Head of caudate nucleus (tissue), 42 donors: ENCODE results near the gene AGBL2.
"Not testable (repeated sequence)": the region's sequence is repeated elsewhere in the genome, so short reads cannot be mapped to it uniquely, and the experiment has no call there.

Source experiments
- DNase-seq, 42 donors: peaks; one replicate each; pipeline versions ENCODE4 v3.0.0 to v3.0.0-alpha.2; 2020 to 2021; ENCODE audit warnings: mixed read lengths in 7 of 42
- intact Hi-C: fragments of 100-400 bp; cut with DNase I; formaldehyde crosslinking; loops from one replicate; pipeline ENCODE4 v1.15.0; 2022

The AGBL2 gene

GRCh38 chr11:47715082-47715669, at the start of gene AGBL2:
TSS of gene AGBL2 (minus strand) at chr11:47715369. CDS start at chr11:47714650, 719 bp downstream.
- intact Hi-C loops: no loop called here
- DNase-seq: peak; percentile 34 to 89 (median 78)

- intact Hi-C loops: not testable (repeated sequence)
- DNase-seq: peak in 2 of 42 donors; percentile 5 to 17
These were observed 44.1 kb upstream of the AGBL2 start for GRCh38 chr11:47759291-47759690.

- intact Hi-C loops: no loop called here
- no peak for DNase-seq
These were observed 41.0 kb upstream of the AGBL2 start for GRCh38 chr11:47756208-47756607.

- no peak for DNase-seq
- intact Hi-C loops: no loop called here
These were observed 35.6 kb upstream of the AGBL2 start for GRCh38 chr11:47750725-47751124.

- intact Hi-C loops, DNase-seq: not testable (repeated sequence)
These were observed 27.3 kb upstream of the AGBL2 start for GRCh38 chr11:47742494-47742893.

GRCh38 chr11:47737817-47738216, 22.6 kb upstream of the AGBL2 start:
- intact Hi-C loops: not testable (repeated sequence)

GRCh38 chr11:47732271-47732670, 17.1 kb upstream of the AGBL2 start:
- no peak for DNase-seq
- intact Hi-C loops: no loop called here

More at GRCh38 chr11:47737817-47738216, 22.6 kb upstream of the AGBL2 start:
- DNase-seq: not testable (repeated sequence)

GRCh38 chr11:47731475-47731874, 16.3 kb upstream of the AGBL2 start:
- DNase-seq: no peak
- intact Hi-C loops: no loop called here

GRCh38 chr11:47726878-47727514, 11.8 kb upstream of the AGBL2 start:
- intact Hi-C loops: no loop called here
- no peak for DNase-seq

GRCh38 chr11:47726118-47726442, 10.9 kb upstream of the AGBL2 start:
- intact Hi-C loops: no loop called here
- DNase-seq: no peak

GRCh38 chr11:47725442-47726117, 10.4 kb upstream of the AGBL2 start:
- no peak for DNase-seq
- intact Hi-C loops: no loop called here

- no peak for DNase-seq
These were observed 9.0 kb upstream of the AGBL2 start for GRCh38 chr11:47724041-47724729.

GRCh38 chr11:47723041-47723440, 7.9 kb upstream of the AGBL2 start:
- peak in 5 of 42 donors; percentile 5 to 54 (median 23) for DNase-seq
- intact Hi-C loops: no loop called here

More at GRCh38 chr11:47724041-47724729, 9.0 kb upstream of the AGBL2 start:
- intact Hi-C loops: no loop called here

GRCh38 chr11:47720651-47721050, 5.5 kb upstream of the AGBL2 start:
- intact Hi-C loops: no loop called here
- DNase-seq: no peak

GRCh38 chr11:47716692-47717091, 1.5 kb upstream of the AGBL2 start:
- intact Hi-C loops: no loop called here
- DNase-seq: no peak

- DNase-seq: peak in 20 of 42 donors; percentile 2 to 49 (median 17)
- intact Hi-C loops: no loop called here
These were observed 551 bp downstream of the AGBL2 start for GRCh38 chr11:47714554-47715081.

GRCh38 chr11:47711816-47712215, 3.4 kb downstream of the AGBL2 start:
- intact Hi-C loops: no loop called here

GRCh38 chr11:47711225-47711624, 3.9 kb downstream of the AGBL2 start:
- intact Hi-C loops: no loop called here
- no peak for DNase-seq

More at GRCh38 chr11:47711816-47712215, 3.4 kb downstream of the AGBL2 start:
- DNase-seq: no peak

GRCh38 chr11:47707275-47707786, 7.8 kb downstream of the AGBL2 start:
- intact Hi-C loops, DNase-seq: not testable (repeated sequence)
